H1 (cell line): ENCODE results near the gene SEL1L. TPM values are rescaled to one million over a fixed set of nuclear protein-coding genes. Genes with fewer than 3 reads are reported as not detected.

ENCODE experiments used
- CTCF ChIA-PET: fragments of 300-600 bp; sonication (Branson Sonifier 250); formaldehyde crosslinking; loops from one replicate; lab custom pipeline; 2021; ENCODE audit not compliant: partially characterized antibody; lab: Charles Lee
- POLR2A ChIA-PET: fragments of 300-600 bp; sonication (Branson Sonifier 250); formaldehyde crosslinking; loops from one replicate; lab custom pipeline; 2021; ENCODE audit warnings: inconsistent platforms; ENCODE audit not compliant: partially characterized antibody; lab: Charles Lee
- DNase-seq, 2 experiments: peaks; one replicate each; pipeline versions ENCODE4 v3.0.0 to v3.0.0-alpha.2; 2010 to 2022; ENCODE audit warnings: low spot score in 2 of 2, low read depth in 1 of 2, mixed read lengths in 1 of 2
- FAIRE-seq: peaks from 2 replicates; lab custom pipeline; 2011; peaks lifted over from hg19 to GRCh38; lab: Jason Lieb, UNC
- H2AFZ ChIP-seq: 2 replicates; pipeline ENCODE4 v1.8.1; 2012; ENCODE audit warnings: low read length, inconsistent platforms
- H2AK5ac ChIP-seq: 2 replicates; pipeline ENCODE4 v1.6.1; 2013; ENCODE audit warnings: low read depth, low read length
- H2BK120ac ChIP-seq: replicated peaks from 2 replicates; pipeline ENCODE3; 2013; ENCODE audit warnings: low read depth, low read length, inconsistent platforms
- H2BK12ac ChIP-seq: 2 replicates; pipeline ENCODE4 v1.6.1; 2013; ENCODE audit warnings: low read depth, low read length
- H2BK15ac ChIP-seq: 2 replicates; pipeline ENCODE4 v1.6.1; 2013; ENCODE audit warnings: low read length
- H2BK20ac ChIP-seq: 2 replicates; pipeline ENCODE4 v1.6.1; 2013; ENCODE audit warnings: low read length
- H2BK5ac ChIP-seq: 2 replicates; pipeline ENCODE4 v1.6.1; 2013; ENCODE audit warnings: low read depth, low read length
- H3K14ac ChIP-seq: 2 replicates; pipeline ENCODE4 v1.6.1; 2013; ENCODE audit warnings: inconsistent platforms; ENCODE audit not compliant: insufficient read length
- H3K18ac ChIP-seq: 2 replicates; pipeline ENCODE4 v1.6.1; 2013; ENCODE audit warnings: low read length; ENCODE audit errors: extremely low read depth
- H3K23ac ChIP-seq: 2 replicates; pipeline ENCODE4 v1.6.1; 2013; ENCODE audit warnings: inconsistent platforms; ENCODE audit not compliant: insufficient read length
- H3K23me2 ChIP-seq: 2 replicates; pipeline ENCODE4 v1.6.1; 2013; ENCODE audit warnings: low read depth, low read length
- H3K27ac ChIP-seq: 2 replicates; pipeline ENCODE4 v1.6.1; 2011; ENCODE audit warnings: low read depth, low read length, inconsistent platforms
- H3K27me3 ChIP-seq, 4 experiments: replicated peaks in 1 of 4; 1 replicate in 1 of 4; 2 replicates in 3 of 4; pipeline versions ENCODE4 v1.6.1 to v1.8.1; 2011 to 2013; ENCODE audit warnings: low read length in 3 of 4, mild to moderate bottlenecking in 3 of 4, inconsistent platforms in 2 of 4, mixed read lengths in 2 of 4, moderate library complexity in 1 of 4; ENCODE audit not compliant: control insufficient read depth in 3 of 4, insufficient read depth in 3 of 4; ENCODE audit errors: extremely low read depth in 1 of 4
- H3K36me3 ChIP-seq, 4 experiments: 2 replicates each; pipeline versions ENCODE4 v1.6.1 to v1.8.1; 2011 to 2013; ENCODE audit warnings: mild to moderate bottlenecking in 4 of 4, low read length in 3 of 4, moderate library complexity in 2 of 4, control low read depth in 1 of 4, inconsistent platforms in 1 of 4; ENCODE audit not compliant: insufficient read depth in 4 of 4, control insufficient read depth in 2 of 4
- H3K4ac ChIP-seq: replicated peaks from 2 replicates; pipeline ENCODE3; 2013; ENCODE audit warnings: low read length, low read depth, mixed read lengths, inconsistent platforms; ENCODE audit not compliant: insufficient read length
- H3K4me1 ChIP-seq, 4 experiments: replicated peaks in 1 of 4; 1 replicate in 1 of 4; 2 replicates in 3 of 4; pipeline versions ENCODE4 v1.6.1 to v1.8.1; 2011 to 2013; ENCODE audit warnings: low read length in 3 of 4, inconsistent platforms in 2 of 4, mixed read lengths in 1 of 4; ENCODE audit not compliant: insufficient read depth in 4 of 4, control insufficient read depth in 3 of 4
- H3K4me2 ChIP-seq, 2 experiments: 2 replicates each; pipeline versions ENCODE4 v1.6.1 to v1.8.1; 2011 to 2013; ENCODE audit warnings: low read depth in 2 of 2, low read length in 2 of 2, control low read depth in 1 of 2, inconsistent platforms in 1 of 2, mild to moderate bottlenecking in 1 of 2; ENCODE audit not compliant: insufficient read depth in 1 of 2
- H3K4me3 ChIP-seq, 4 experiments: fragments of 200-600, 300-600 bp in 1 of 4; sonication (generic), shearing (Covaris generic), sonication (Bioruptor Twin) in 1 of 4; 2 replicates each; pipeline versions ENCODE4 v1.5.1 to v1.8.1; 2011 to 2016; ENCODE audit warnings: low read length in 4 of 4, low read depth in 3 of 4, control low read depth in 2 of 4, inconsistent platforms in 2 of 4, mild to moderate bottlenecking in 2 of 4, mixed read lengths in 1 of 4, moderate library complexity in 1 of 4; ENCODE audit not compliant: insufficient read depth in 2 of 4; ENCODE audit errors: extremely low read depth in 1 of 4
- H3K56ac ChIP-seq: replicated peaks from 2 replicates; pipeline ENCODE3; 2013; ENCODE audit warnings: low read depth, mild to moderate bottlenecking, mixed read lengths, low read length, inconsistent platforms; ENCODE audit not compliant: insufficient read length
- H3K79me1 ChIP-seq: 2 replicates; pipeline ENCODE4 v1.6.1; 2013; ENCODE audit warnings: low read depth, low read length, control low read depth
- H3K79me2 ChIP-seq, 2 experiments: 2 replicates each; pipeline versions ENCODE4 v1.6.1 to v1.8.1; 2012 to 2013; ENCODE audit warnings: low read length in 2 of 2, mild to moderate bottlenecking in 2 of 2, inconsistent platforms in 1 of 2; ENCODE audit not compliant: insufficient read depth in 2 of 2, control insufficient read depth in 1 of 2
- H3K9ac ChIP-seq, 4 experiments: replicated peaks in 1 of 4; 1 replicate in 1 of 4; 2 replicates in 3 of 4; pipeline versions ENCODE4 v1.6.1 to v1.8.1; 2011 to 2013; ENCODE audit warnings: low read depth in 3 of 4, low read length in 3 of 4, control low read depth in 2 of 4, mild to moderate bottlenecking in 2 of 4, moderate library complexity in 2 of 4, inconsistent platforms in 1 of 4; ENCODE audit errors: extremely low read depth in 1 of 4
- H3K9me3 ChIP-seq, 2 experiments: 2 replicates each; pipeline versions ENCODE4 v1.6.1 to v1.8.1; 2012 to 2013; ENCODE audit warnings: mild to moderate bottlenecking in 2 of 2, moderate library complexity in 2 of 2, control low read depth in 1 of 2, inconsistent platforms in 1 of 2, low read depth in 1 of 2, low read length in 1 of 2, mixed read lengths in 1 of 2; ENCODE audit not compliant: insufficient read depth in 2 of 2
- H4K20me1 ChIP-seq, 2 experiments: replicated peaks in 1 of 2; 2 replicates each; pipeline versions ENCODE3 to v1.8.1; 2011 to 2013; ENCODE audit warnings: inconsistent platforms in 2 of 2, low read length in 2 of 2, mild to moderate bottlenecking in 1 of 2; ENCODE audit not compliant: insufficient read depth in 2 of 2, control insufficient read depth in 1 of 2
- H4K5ac ChIP-seq: 2 replicates; pipeline ENCODE4 v1.6.1; 2013; ENCODE audit warnings: low read length, low read depth, mixed read lengths, inconsistent platforms; ENCODE audit not compliant: insufficient read length
- H4K8ac ChIP-seq: 2 replicates; pipeline ENCODE4 v1.8.0; 2013; ENCODE audit warnings: mild to moderate bottlenecking, moderate library complexity, low read length, inconsistent platforms; ENCODE audit not compliant: insufficient read depth; ENCODE audit errors: extremely low read depth
- H4K91ac ChIP-seq: replicated peaks from 2 replicates; pipeline ENCODE3; 2013; ENCODE audit warnings: low read length, mixed read lengths, inconsistent platforms; ENCODE audit not compliant: insufficient read length
- ASH2L ChIP-seq: fragments of 200-600, 300-600 bp; sonication (generic); IDR thresholded peaks from one replicate; pipeline ENCODE4 v1.7.1; 2017; ENCODE audit warnings: low read length
- CBX5 ChIP-seq: fragments of 300-800, 300-1000 bp; sonication (generic); IDR thresholded peaks from 2 replicates; pipeline ENCODE4 v1.7.1; 2016; ENCODE audit warnings: antibody characterized with exemption, low read length, low read depth
- CREB1 ChIP-seq: IDR thresholded peaks from 2 replicates; pipeline ENCODE4 v1.6.1; 2012; ENCODE audit warnings: inconsistent platforms
- FOSL1 ChIP-seq: IDR thresholded peaks from 2 replicates; pipeline ENCODE4 v1.6.1; 2011; ENCODE audit warnings: mild to moderate bottlenecking, low read depth, low read length, moderate library complexity; ENCODE audit not compliant: insufficient read depth
- JUN ChIP-seq: IDR thresholded peaks from 2 replicates; pipeline ENCODE4 v1.6.1; 2011; ENCODE audit warnings: low read depth, mild to moderate bottlenecking, improper control_type of control experiment, low read length
- POLR2AphosphoS5 ChIP-seq: IDR thresholded peaks from 2 replicates; pipeline ENCODE4 v1.6.1; 2011; ENCODE audit warnings: low read depth, low read length
- SIRT6 ChIP-seq: IDR thresholded peaks from one replicate; pipeline ENCODE4 v1.7.1; 2012; ENCODE audit warnings: low read length, inconsistent platforms
- SIX5 ChIP-seq: IDR thresholded peaks from 2 replicates; pipeline ENCODE4 v1.6.1; 2011; ENCODE audit warnings: mild to moderate bottlenecking, low read depth, low read length
- TAF7 ChIP-seq: optimal IDR thresholded peaks from 2 replicates; pipeline ENCODE3; 2011; ENCODE audit warnings: low read depth, mild to moderate bottlenecking, inconsistent platforms, low read length, moderate library complexity, borderline replicate concordance
- WGBS, 2 experiments: shearing (Covaris generic) in 1 of 2; methylation state at CpG; one replicate each; pipeline versions ENCODE4 v1.1.6 to v1.1.7; 2013 to 2015; ENCODE audit warnings: low lambda C conversion rate in 2 of 2, mixed read lengths in 2 of 2, inconsistent platforms in 1 of 2, low coverage in 1 of 2, missing lambda C conversion rate in 1 of 2; ENCODE audit not compliant: insufficient replicate concordance in 2 of 2, insufficient coverage in 1 of 2, insufficient read length in 1 of 2; ENCODE audit errors: extremely low coverage in 1 of 2, missing lambda C conversion rate in 1 of 2; 5-methylcytosine and 5-hydroxymethylcytosine counted together
- polyA plus RNA-seq, 7 experiments: library from polyadenylated mRNA; depleted of rRNA in 3 of 7; stranded (reverse) in 5 of 7; unstranded in 2 of 7; fragments of >200 nt in 5 of 7; fragments of 200-250 nt in 2 of 7; gene quantifications; 1 replicate in 5 of 7; 2 replicates in 1 of 7; 4 replicates in 1 of 7; pipeline versions ENCODE4 v1.2.1 to v1.2.3, GENCODE V29; 2011 to 2013; ENCODE audit warnings: missing spikeins in 2 of 7, mixed read lengths in 2 of 7
- total RNA-seq: library from RNA; stranded (reverse); fragmentation: NEBNext Ultra II Directional; extraction: Animal tissue kit (Norgen Biotek cat#: 25700); gene quantifications from 2 replicates; pipeline ENCODE4 v1.2.1, GENCODE V29; 2021
- TF ChIP-seq, protein P1 (sequence below): IDR thresholded peaks from 2 replicates; pipeline ENCODE4 v1.6.1; 2012; ENCODE audit warnings: inconsistent platforms

Gene SEL1L
- total and polyA plus RNA-seq, 2 of the 8 experiments (the other 6 are each of a cell fraction or from before 2014, with no cell fraction given), result 4.3 to 34.9 TPM

DNA sequence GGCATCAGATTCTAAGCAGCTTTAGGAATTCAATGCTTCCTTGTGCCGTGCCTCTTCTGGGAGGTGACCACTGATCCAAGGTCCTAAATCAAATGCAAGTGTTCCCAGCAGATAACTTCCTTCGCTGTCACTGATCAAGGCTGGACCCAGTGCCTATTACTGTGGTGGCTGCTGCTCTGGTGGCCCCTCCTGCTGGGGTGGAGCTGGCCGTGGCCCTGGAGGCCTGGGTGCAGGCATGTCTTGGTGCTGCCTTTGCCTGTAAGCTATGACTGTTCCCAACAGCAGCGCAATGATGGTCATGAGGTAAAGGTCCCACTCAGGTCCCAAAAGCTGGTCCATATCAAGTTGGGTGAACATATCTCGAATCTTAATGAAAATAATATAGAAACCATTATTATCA is 56.8 kb downstream of the SEL1L start:
- no peak overlapping the region for H2BK120ac ChIP-seq
- CTCF ChIA-PET, result interaction anchor here (0.6 to 2.4 kb wide), 8 partner anchors 9 to 212 kb away, joined by 3 to 14 read pairs (median 3); no protein-coding TSS in a partner anchor
- 94% methylated on average over 5 of the region's 5 CpGs; no CpG with 5 or more reads in 1 of the 2 experiments for WGBS, 2 experiments

More for the DNA sequence above, 56.8 kb downstream of the SEL1L start:
- H3K18ac ChIP-seq, result no peak overlapping the region
- POLR2A ChIA-PET, result interaction anchor here (0.7 to 1.6 kb wide), 2 partner anchors 289 to 304 kb away, joined by 3 read pairs; no protein-coding TSS in a partner anchor
- no peaks in the 10 kb centered on the region for H3K79me2 ChIP-seq
- no peak overlapping the region for H2AK5ac ChIP-seq
- peaks cover 3 to 31% (median 18%) of the 10 kb centered on the region in 4 experiments; a peak in 6 of 8 replicates for H3K36me3 ChIP-seq
- H2BK15ac ChIP-seq, result no peak overlapping the region
- H3K4me1 ChIP-seq, result no peaks in the 10 kb centered on the region
- no peak overlapping the region for H2AFZ ChIP-seq
- no peaks in the 10 kb centered on the region for H3K79me1 ChIP-seq
- DNase-seq, result no peak
- TF ChIP-seq, protein P1, sequence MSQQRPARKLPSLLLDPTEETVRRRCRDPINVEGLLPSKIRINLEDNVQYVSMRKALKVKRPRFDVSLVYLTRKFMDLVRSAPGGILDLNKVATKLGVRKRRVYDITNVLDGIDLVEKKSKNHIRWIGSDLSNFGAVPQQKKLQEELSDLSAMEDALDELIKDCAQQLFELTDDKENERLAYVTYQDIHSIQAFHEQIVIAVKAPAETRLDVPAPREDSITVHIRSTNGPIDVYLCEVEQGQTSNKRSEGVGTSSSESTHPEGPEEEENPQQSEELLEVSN, result no peak
- TF ChIP-seq POLR2AphosphoS5 (no peak), SIX5 (no peak), FOSL1 (no peak), CREB1 (no peak), TAF7 (no peak), ASH2L (no peak), JUN (no peak), CBX5 (no peak), SIRT6 (no peak)
- no peak overlapping the region for H3K4ac ChIP-seq
- no peak overlapping the region for H2BK20ac ChIP-seq
- no peak overlapping the region for H3K4me3 ChIP-seq
- H3K56ac ChIP-seq, result no peak overlapping the region
- no peak overlapping the region for H4K8ac ChIP-seq
- H2BK5ac ChIP-seq, result no peak overlapping the region
- H3K23ac ChIP-seq, result no peak overlapping the region
- no peak overlapping the region for H4K91ac ChIP-seq
- no peak overlapping the region for H3K4me2 ChIP-seq
- no peak overlapping the region for H3K9ac ChIP-seq
- H3K23me2 ChIP-seq, result no peaks in the 10 kb centered on the region
- no peaks in the 10 kb centered on the region for H3K9me3 ChIP-seq
- no peak overlapping the region for H2BK12ac ChIP-seq
- H3K27me3 ChIP-seq, result no peaks in the 10 kb centered on the region
- H3K14ac ChIP-seq, result no peak overlapping the region
- no peak for FAIRE-seq
- H4K5ac ChIP-seq, result no peak overlapping the region
- H3K27ac ChIP-seq, result no peak overlapping the region
- H4K20me1 ChIP-seq, result no peaks in the 10 kb centered on the region
